H1 (cell line): ENCODE measurements around the gene CHMP4B. TPM values are rescaled to one million over a fixed set of nuclear protein-coding genes. Genes with fewer than 3 reads are reported as not detected.

Source experiments
- CTCF ChIA-PET: fragments of 300-600 bp; sonication (Branson Sonifier 250); formaldehyde crosslinking; loops from one replicate; lab custom pipeline; 2021; ENCODE audit not compliant: partially characterized antibody; lab: Charles Lee
- POLR2A ChIA-PET: fragments of 300-600 bp; sonication (Branson Sonifier 250); formaldehyde crosslinking; loops from one replicate; lab custom pipeline; 2021; ENCODE audit warnings: inconsistent platforms; ENCODE audit not compliant: partially characterized antibody; lab: Charles Lee
- DNase-seq, 2 experiments: peaks; one replicate each; pipeline versions ENCODE4 v3.0.0 to v3.0.0-alpha.2; 2010 to 2022; ENCODE audit warnings: low spot score in 2 of 2, low read depth in 1 of 2, mixed read lengths in 1 of 2
- FAIRE-seq: peaks from 2 replicates; lab custom pipeline; 2011; peaks lifted over from hg19 to GRCh38; lab: Jason Lieb, UNC
- H2AFZ ChIP-seq: 2 replicates; pipeline ENCODE4 v1.8.1; 2012; ENCODE audit warnings: low read length, inconsistent platforms
- H2AK5ac ChIP-seq: 2 replicates; pipeline ENCODE4 v1.6.1; 2013; ENCODE audit warnings: low read depth, low read length
- H2BK120ac ChIP-seq: replicated peaks from 2 replicates; pipeline ENCODE3; 2013; ENCODE audit warnings: low read depth, low read length, inconsistent platforms
- H2BK12ac ChIP-seq: 2 replicates; pipeline ENCODE4 v1.6.1; 2013; ENCODE audit warnings: low read depth, low read length
- H2BK15ac ChIP-seq: 2 replicates; pipeline ENCODE4 v1.6.1; 2013; ENCODE audit warnings: low read length
- H2BK20ac ChIP-seq: 2 replicates; pipeline ENCODE4 v1.6.1; 2013; ENCODE audit warnings: low read length
- H2BK5ac ChIP-seq: 2 replicates; pipeline ENCODE4 v1.6.1; 2013; ENCODE audit warnings: low read depth, low read length
- H3K14ac ChIP-seq: 2 replicates; pipeline ENCODE4 v1.6.1; 2013; ENCODE audit warnings: inconsistent platforms; ENCODE audit not compliant: insufficient read length
- H3K18ac ChIP-seq: 2 replicates; pipeline ENCODE4 v1.6.1; 2013; ENCODE audit warnings: low read length; ENCODE audit errors: extremely low read depth
- H3K23ac ChIP-seq: 2 replicates; pipeline ENCODE4 v1.6.1; 2013; ENCODE audit warnings: inconsistent platforms; ENCODE audit not compliant: insufficient read length
- H3K23me2 ChIP-seq: 2 replicates; pipeline ENCODE4 v1.6.1; 2013; ENCODE audit warnings: low read depth, low read length
- H3K27ac ChIP-seq: 2 replicates; pipeline ENCODE4 v1.6.1; 2011; ENCODE audit warnings: low read depth, low read length, inconsistent platforms
- H3K27me3 ChIP-seq, 4 experiments: replicated peaks in 1 of 4; 1 replicate in 1 of 4; 2 replicates in 3 of 4; pipeline versions ENCODE4 v1.6.1 to v1.8.1; 2011 to 2013; ENCODE audit warnings: low read length in 3 of 4, mild to moderate bottlenecking in 3 of 4, inconsistent platforms in 2 of 4, mixed read lengths in 2 of 4, moderate library complexity in 1 of 4; ENCODE audit not compliant: control insufficient read depth in 3 of 4, insufficient read depth in 3 of 4; ENCODE audit errors: extremely low read depth in 1 of 4
- H3K36me3 ChIP-seq, 4 experiments: 2 replicates each; pipeline versions ENCODE4 v1.6.1 to v1.8.1; 2011 to 2013; ENCODE audit warnings: mild to moderate bottlenecking in 4 of 4, low read length in 3 of 4, moderate library complexity in 2 of 4, control low read depth in 1 of 4, inconsistent platforms in 1 of 4; ENCODE audit not compliant: insufficient read depth in 4 of 4, control insufficient read depth in 2 of 4
- H3K4ac ChIP-seq: replicated peaks from 2 replicates; pipeline ENCODE3; 2013; ENCODE audit warnings: low read length, low read depth, mixed read lengths, inconsistent platforms; ENCODE audit not compliant: insufficient read length
- H3K4me1 ChIP-seq, 4 experiments: replicated peaks in 1 of 4; 1 replicate in 1 of 4; 2 replicates in 3 of 4; pipeline versions ENCODE4 v1.6.1 to v1.8.1; 2011 to 2013; ENCODE audit warnings: low read length in 3 of 4, inconsistent platforms in 2 of 4, mixed read lengths in 1 of 4; ENCODE audit not compliant: insufficient read depth in 4 of 4, control insufficient read depth in 3 of 4
- H3K4me2 ChIP-seq, 2 experiments: 2 replicates each; pipeline versions ENCODE4 v1.6.1 to v1.8.1; 2011 to 2013; ENCODE audit warnings: low read depth in 2 of 2, low read length in 2 of 2, control low read depth in 1 of 2, inconsistent platforms in 1 of 2, mild to moderate bottlenecking in 1 of 2; ENCODE audit not compliant: insufficient read depth in 1 of 2
- H3K4me3 ChIP-seq, 4 experiments: fragments of 200-600, 300-600 bp in 1 of 4; sonication (generic), shearing (Covaris generic), sonication (Bioruptor Twin) in 1 of 4; 2 replicates each; pipeline versions ENCODE4 v1.5.1 to v1.8.1; 2011 to 2016; ENCODE audit warnings: low read length in 4 of 4, low read depth in 3 of 4, control low read depth in 2 of 4, inconsistent platforms in 2 of 4, mild to moderate bottlenecking in 2 of 4, mixed read lengths in 1 of 4, moderate library complexity in 1 of 4; ENCODE audit not compliant: insufficient read depth in 2 of 4; ENCODE audit errors: extremely low read depth in 1 of 4
- H3K56ac ChIP-seq: replicated peaks from 2 replicates; pipeline ENCODE3; 2013; ENCODE audit warnings: low read depth, mild to moderate bottlenecking, mixed read lengths, low read length, inconsistent platforms; ENCODE audit not compliant: insufficient read length
- H3K79me1 ChIP-seq: 2 replicates; pipeline ENCODE4 v1.6.1; 2013; ENCODE audit warnings: low read depth, low read length, control low read depth
- H3K79me2 ChIP-seq, 2 experiments: 2 replicates each; pipeline versions ENCODE4 v1.6.1 to v1.8.1; 2012 to 2013; ENCODE audit warnings: low read length in 2 of 2, mild to moderate bottlenecking in 2 of 2, inconsistent platforms in 1 of 2; ENCODE audit not compliant: insufficient read depth in 2 of 2, control insufficient read depth in 1 of 2
- H3K9ac ChIP-seq, 4 experiments: replicated peaks in 1 of 4; 1 replicate in 1 of 4; 2 replicates in 3 of 4; pipeline versions ENCODE4 v1.6.1 to v1.8.1; 2011 to 2013; ENCODE audit warnings: low read depth in 3 of 4, low read length in 3 of 4, control low read depth in 2 of 4, mild to moderate bottlenecking in 2 of 4, moderate library complexity in 2 of 4, inconsistent platforms in 1 of 4; ENCODE audit errors: extremely low read depth in 1 of 4
- H3K9me3 ChIP-seq, 2 experiments: 2 replicates each; pipeline versions ENCODE4 v1.6.1 to v1.8.1; 2012 to 2013; ENCODE audit warnings: mild to moderate bottlenecking in 2 of 2, moderate library complexity in 2 of 2, control low read depth in 1 of 2, inconsistent platforms in 1 of 2, low read depth in 1 of 2, low read length in 1 of 2, mixed read lengths in 1 of 2; ENCODE audit not compliant: insufficient read depth in 2 of 2
- H4K20me1 ChIP-seq, 2 experiments: replicated peaks in 1 of 2; 2 replicates each; pipeline versions ENCODE3 to v1.8.1; 2011 to 2013; ENCODE audit warnings: inconsistent platforms in 2 of 2, low read length in 2 of 2, mild to moderate bottlenecking in 1 of 2; ENCODE audit not compliant: insufficient read depth in 2 of 2, control insufficient read depth in 1 of 2
- H4K5ac ChIP-seq: 2 replicates; pipeline ENCODE4 v1.6.1; 2013; ENCODE audit warnings: low read length, low read depth, mixed read lengths, inconsistent platforms; ENCODE audit not compliant: insufficient read length
- H4K8ac ChIP-seq: 2 replicates; pipeline ENCODE4 v1.8.0; 2013; ENCODE audit warnings: mild to moderate bottlenecking, moderate library complexity, low read length, inconsistent platforms; ENCODE audit not compliant: insufficient read depth; ENCODE audit errors: extremely low read depth
- H4K91ac ChIP-seq: replicated peaks from 2 replicates; pipeline ENCODE3; 2013; ENCODE audit warnings: low read length, mixed read lengths, inconsistent platforms; ENCODE audit not compliant: insufficient read length
- ATF3 ChIP-seq: IDR thresholded peaks from 2 replicates; pipeline ENCODE4 v1.6.1; 2011; ENCODE audit warnings: low read depth, mild to moderate bottlenecking, low read length; ENCODE audit not compliant: insufficient read depth
- BACH1 ChIP-seq: IDR thresholded peaks from 2 replicates; pipeline ENCODE4 v1.6.1; 2012; ENCODE audit warnings: low read length, improper control_type of control experiment
- BCL11A ChIP-seq, 2 experiments: IDR thresholded peaks; one replicate each; pipeline ENCODE4 v1.6.1; 2011; ENCODE audit warnings: low read depth in 2 of 2, low read length in 2 of 2, mild to moderate bottlenecking in 2 of 2
- CHD2 ChIP-seq: IDR thresholded peaks from 2 replicates; pipeline ENCODE4 v1.6.1; 2012; ENCODE audit warnings: low read length, improper control_type of control experiment
- FOSL1 ChIP-seq: IDR thresholded peaks from 2 replicates; pipeline ENCODE4 v1.6.1; 2011; ENCODE audit warnings: mild to moderate bottlenecking, low read depth, low read length, moderate library complexity; ENCODE audit not compliant: insufficient read depth
- GABPA ChIP-seq: IDR thresholded peaks from 2 replicates; pipeline ENCODE4 v1.6.1; 2011; ENCODE audit warnings: mild to moderate bottlenecking, low read length, moderate library complexity, borderline replicate concordance; ENCODE audit not compliant: insufficient read depth
- NANOG ChIP-seq: IDR thresholded peaks from 2 replicates; pipeline ENCODE4 v1.6.1; 2011; ENCODE audit warnings: low read length, low read depth, mild to moderate bottlenecking, inconsistent platforms; ENCODE audit not compliant: insufficient read depth, poor library complexity, severe bottlenecking
- RBBP5 ChIP-seq: IDR thresholded peaks from 2 replicates; pipeline ENCODE4 v1.7.1; 2012; ENCODE audit warnings: low read depth, mild to moderate bottlenecking, inconsistent platforms, low read length, moderate library complexity, borderline replicate concordance
- SP1 ChIP-seq: IDR thresholded peaks from 2 replicates; pipeline ENCODE4 v1.6.1; 2011; ENCODE audit warnings: low read depth, low read length
- SP4 ChIP-seq: IDR thresholded peaks from 2 replicates; pipeline ENCODE4 v1.6.1; 2012; ENCODE audit warnings: low read length, inconsistent platforms
- SUZ12 ChIP-seq: fragments of 200-600 bp; sonication (generic); IDR thresholded peaks from 2 replicates; pipeline ENCODE4 v1.6.1; 2012; ENCODE audit warnings: mild to moderate bottlenecking, inconsistent platforms, low read length, moderate library complexity, mixed read lengths
- TCF12 ChIP-seq: IDR thresholded peaks from 2 replicates; pipeline ENCODE4 v1.6.1; 2011; ENCODE audit warnings: low read depth, mild to moderate bottlenecking, low read length
- WGBS, 2 experiments: shearing (Covaris generic) in 1 of 2; methylation state at CpG; one replicate each; pipeline versions ENCODE4 v1.1.6 to v1.1.7; 2013 to 2015; ENCODE audit warnings: low lambda C conversion rate in 2 of 2, mixed read lengths in 2 of 2, inconsistent platforms in 1 of 2, low coverage in 1 of 2, missing lambda C conversion rate in 1 of 2; ENCODE audit not compliant: insufficient replicate concordance in 2 of 2, insufficient coverage in 1 of 2, insufficient read length in 1 of 2; ENCODE audit errors: extremely low coverage in 1 of 2, missing lambda C conversion rate in 1 of 2; 5-methylcytosine and 5-hydroxymethylcytosine counted together
- polyA plus RNA-seq, 7 experiments: library from polyadenylated mRNA; depleted of rRNA in 3 of 7; stranded (reverse) in 5 of 7; unstranded in 2 of 7; fragments of >200 nt in 5 of 7; fragments of 200-250 nt in 2 of 7; gene quantifications; 1 replicate in 5 of 7; 2 replicates in 1 of 7; 4 replicates in 1 of 7; pipeline versions ENCODE4 v1.2.1 to v1.2.3, GENCODE V29; 2011 to 2013; ENCODE audit warnings: missing spikeins in 2 of 7, mixed read lengths in 2 of 7
- total RNA-seq: library from RNA; stranded (reverse); fragmentation: NEBNext Ultra II Directional; extraction: Animal tissue kit (Norgen Biotek cat#: 25700); gene quantifications from 2 replicates; pipeline ENCODE4 v1.2.1, GENCODE V29; 2021

Gene CHMP4B
- total and polyA plus RNA-seq, 2 of the 8 experiments (the other 6 are each of a cell fraction or from before 2014, with no cell fraction given), result 38.6 to 66.3 TPM

DNA sequence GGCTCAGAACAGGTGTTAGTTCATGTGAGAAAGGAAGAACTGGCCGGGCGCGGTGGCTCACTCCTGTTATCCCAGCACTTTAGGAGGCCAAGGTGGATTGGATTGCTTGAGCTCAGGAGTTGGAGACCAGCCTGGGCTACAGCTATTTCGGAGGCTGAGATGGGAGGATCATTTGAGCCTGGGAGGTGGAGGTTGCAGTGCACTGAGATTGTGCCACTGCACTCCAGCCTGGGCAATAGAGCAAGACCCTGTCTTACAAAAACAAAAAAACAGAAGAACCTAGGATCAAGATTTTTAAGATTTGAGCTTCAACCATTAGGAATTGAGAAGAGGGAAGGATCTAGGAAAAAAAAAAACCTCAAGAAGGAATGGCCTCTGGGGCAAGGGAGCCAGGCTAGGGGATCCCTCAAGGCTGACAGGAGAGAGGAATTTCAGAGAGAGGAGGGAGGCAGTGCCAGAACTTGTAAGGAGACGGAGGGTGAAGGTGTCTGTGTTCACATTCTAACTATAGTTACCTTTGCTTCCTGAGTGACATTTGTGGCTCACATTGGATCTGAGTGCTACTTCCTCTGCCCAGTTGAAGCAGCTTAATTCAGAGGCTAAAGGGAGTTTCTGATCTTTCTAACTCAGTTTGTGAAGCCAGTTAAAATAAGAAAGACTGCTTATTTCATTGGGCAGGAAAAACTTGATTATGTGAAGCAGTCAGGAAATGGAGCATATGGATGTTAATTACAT, 26.1 kb downstream of the CHMP4B start:
- no peak overlapping the region for H2BK15ac ChIP-seq
- no peak overlapping the region for H3K9ac ChIP-seq
- CTCF ChIA-PET, result interaction anchor here (0.7 to 2.9 kb wide), 7 partner anchors 11 to 195 kb away, joined by 3 to 11 read pairs (median 5); no protein-coding TSS in a partner anchor
- TF ChIP-seq SUZ12 (no peak), RBBP5 (no peak), CHD2 (no peak), BACH1 (no peak), ATF3 (no peak), SP1 (no peak), TCF12 (no peak), FOSL1 (no peak), SP4 (no peak), GABPA (no peak), BCL11A (IDR thresholded peaks at IDR 0.05; ENCODE audit: low read depth in 2 of 2, low read length in 2 of 2) (no peak), NANOG (no peak)

More for the DNA sequence above, 26.1 kb downstream of the CHMP4B start:
- no peak overlapping the region for H3K23ac ChIP-seq
- no peak overlapping the region for H2BK5ac ChIP-seq
- H4K8ac ChIP-seq, result no peak overlapping the region
- peaks cover 15% of the 10 kb centered on the region; the same call in 1 of the 2 replicates for H3K79me1 ChIP-seq
- POLR2A ChIA-PET, result interaction anchor here (1.1 to 1.5 kb wide), 2 partner anchors 11 to 12 kb away, joined by 3 to 5 read pairs; no protein-coding TSS in a partner anchor
- no peak overlapping the region for H3K4me3 ChIP-seq
- no peak overlapping the region for H3K4me2 ChIP-seq
- no peak overlapping the region for H4K91ac ChIP-seq
- 85% methylated on average over 5 of the region's 5 CpGs; no CpG with 5 or more reads in 1 of the 2 experiments for WGBS, 2 experiments
- no peak for FAIRE-seq
- H3K56ac ChIP-seq, result no peak overlapping the region
- no peak overlapping the region for H3K27ac ChIP-seq
- H2BK120ac ChIP-seq, result no peak overlapping the region
- peaks cover 0 to 68% of the 10 kb centered on the region in 2 experiments; a peak in 3 of 4 replicates for H3K79me2 ChIP-seq
- no peaks in the 10 kb centered on the region; a peak in 1 of 8 replicates for H3K36me3 ChIP-seq
- no peak overlapping the region for H2BK12ac ChIP-seq
- no peak overlapping the region for H2AFZ ChIP-seq
- H3K14ac ChIP-seq, result no peak overlapping the region
- H3K23me2 ChIP-seq, result no peaks in the 10 kb centered on the region
- no peaks in the 10 kb centered on the region for H3K9me3 ChIP-seq
- H3K4me1 ChIP-seq, result peaks cover 1 to 18% (median 5%) of the 10 kb centered on the region in 4 experiments; a peak in 5 of 7 replicates
- H4K5ac ChIP-seq, result no peak overlapping the region
- no peak overlapping the region for H3K4ac ChIP-seq
- H3K27me3 ChIP-seq, result no peaks in the 10 kb centered on the region
- H3K18ac ChIP-seq, result no peak overlapping the region
- no peak for DNase-seq
- no peak overlapping the region for H2BK20ac ChIP-seq
- H4K20me1 ChIP-seq, result peaks cover 7 to 17% of the 10 kb centered on the region in 2 experiments
- no peak overlapping the region for H2AK5ac ChIP-seq
